Breast epithelium (tissue), 3 donors: Measurements from ENCODE around the gene GPC6.

Source experiments
- POLR2A ChIP-seq: fragments of 450-650 bp; IDR thresholded peaks from one replicate; pipeline ENCODE4 v1.6.1; 2016; ENCODE audit warnings: antibody characterized with exemption, mild to moderate bottlenecking, moderate library complexity
- TF ChIP-seq, protein P1 (sequence below), 3 donors: fragments of 450-650 bp; IDR thresholded peaks; one replicate each; pipeline ENCODE4 v1.5.1; 2016 to 2017; ENCODE audit warnings: antibody characterized with exemption in 3 of 3, mild to moderate bottlenecking in 3 of 3, moderate library complexity in 3 of 3

DNA sequence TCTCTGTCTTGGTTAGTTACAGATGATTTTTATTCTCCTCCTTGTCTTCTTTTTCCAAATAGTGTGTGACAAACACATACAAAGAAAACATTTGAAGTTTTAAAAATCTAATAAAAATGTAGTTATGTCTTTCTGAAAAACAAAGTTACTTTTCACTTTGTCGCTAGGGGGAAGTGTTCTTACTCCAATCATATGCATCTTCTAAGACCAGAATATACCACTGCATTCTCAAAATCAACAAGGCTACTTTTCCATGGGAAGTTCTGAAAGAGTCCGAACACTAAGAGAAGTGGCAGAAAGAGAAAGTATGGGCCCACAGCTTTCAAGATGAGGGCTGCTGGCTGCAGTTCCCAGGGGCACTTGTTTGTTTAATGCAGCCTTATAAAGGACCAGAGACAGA is 1043.9 kb downstream of the GPC6 start:
- no peak for TF ChIP-seq POLR2A
- TF ChIP-seq, protein P1, sequence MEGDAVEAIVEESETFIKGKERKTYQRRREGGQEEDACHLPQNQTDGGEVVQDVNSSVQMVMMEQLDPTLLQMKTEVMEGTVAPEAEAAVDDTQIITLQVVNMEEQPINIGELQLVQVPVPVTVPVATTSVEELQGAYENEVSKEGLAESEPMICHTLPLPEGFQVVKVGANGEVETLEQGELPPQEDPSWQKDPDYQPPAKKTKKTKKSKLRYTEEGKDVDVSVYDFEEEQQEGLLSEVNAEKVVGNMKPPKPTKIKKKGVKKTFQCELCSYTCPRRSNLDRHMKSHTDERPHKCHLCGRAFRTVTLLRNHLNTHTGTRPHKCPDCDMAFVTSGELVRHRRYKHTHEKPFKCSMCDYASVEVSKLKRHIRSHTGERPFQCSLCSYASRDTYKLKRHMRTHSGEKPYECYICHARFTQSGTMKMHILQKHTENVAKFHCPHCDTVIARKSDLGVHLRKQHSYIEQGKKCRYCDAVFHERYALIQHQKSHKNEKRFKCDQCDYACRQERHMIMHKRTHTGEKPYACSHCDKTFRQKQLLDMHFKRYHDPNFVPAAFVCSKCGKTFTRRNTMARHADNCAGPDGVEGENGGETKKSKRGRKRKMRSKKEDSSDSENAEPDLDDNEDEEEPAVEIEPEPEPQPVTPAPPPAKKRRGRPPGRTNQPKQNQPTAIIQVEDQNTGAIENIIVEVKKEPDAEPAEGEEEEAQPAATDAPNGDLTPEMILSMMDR (IDR thresholded peaks at IDR 0.05), result no peak
